Keratinocyte (primary cell): Measurements from ENCODE around the gene TXLNG.

Source experiments
- EZH2 ChIP-seq: IDR thresholded peaks from one replicate; pipeline ENCODE4 v1.6.1; 2012; ENCODE audit warnings: inconsistent platforms, mild to moderate bottlenecking, low read length, moderate library complexity
- TF ChIP-seq, protein P1 (sequence below), 3 experiments: IDR thresholded peaks in 1 of 3; conservative IDR thresholded peaks in 1 of 3; optimal IDR thresholded peaks in 1 of 3; 2 replicates in 2 of 3; 3 replicates in 1 of 3; pipeline versions ENCODE3 to v1.5.1; 2011; ENCODE audit warnings: low read length in 3 of 3, mild to moderate bottlenecking in 3 of 3, moderate library complexity in 2 of 3, control low read depth in 1 of 3, inconsistent platforms in 1 of 3; ENCODE audit not compliant: insufficient read depth in 2 of 3; ENCODE audit errors: extremely low read depth in 1 of 3

GRCh38 chrX:16867947-16868346, 81.7 kb downstream of the TXLNG start:
- TF ChIP-seq, protein P1, sequence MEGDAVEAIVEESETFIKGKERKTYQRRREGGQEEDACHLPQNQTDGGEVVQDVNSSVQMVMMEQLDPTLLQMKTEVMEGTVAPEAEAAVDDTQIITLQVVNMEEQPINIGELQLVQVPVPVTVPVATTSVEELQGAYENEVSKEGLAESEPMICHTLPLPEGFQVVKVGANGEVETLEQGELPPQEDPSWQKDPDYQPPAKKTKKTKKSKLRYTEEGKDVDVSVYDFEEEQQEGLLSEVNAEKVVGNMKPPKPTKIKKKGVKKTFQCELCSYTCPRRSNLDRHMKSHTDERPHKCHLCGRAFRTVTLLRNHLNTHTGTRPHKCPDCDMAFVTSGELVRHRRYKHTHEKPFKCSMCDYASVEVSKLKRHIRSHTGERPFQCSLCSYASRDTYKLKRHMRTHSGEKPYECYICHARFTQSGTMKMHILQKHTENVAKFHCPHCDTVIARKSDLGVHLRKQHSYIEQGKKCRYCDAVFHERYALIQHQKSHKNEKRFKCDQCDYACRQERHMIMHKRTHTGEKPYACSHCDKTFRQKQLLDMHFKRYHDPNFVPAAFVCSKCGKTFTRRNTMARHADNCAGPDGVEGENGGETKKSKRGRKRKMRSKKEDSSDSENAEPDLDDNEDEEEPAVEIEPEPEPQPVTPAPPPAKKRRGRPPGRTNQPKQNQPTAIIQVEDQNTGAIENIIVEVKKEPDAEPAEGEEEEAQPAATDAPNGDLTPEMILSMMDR (optimal IDR thresholded peaks at IDR 0.05 in 1 of 3, IDR thresholded peaks at IDR 0.05 in 1 of 3, conservative IDR thresholded peaks at IDR 0.05 in 1 of 3; ENCODE audit: extremely low read depth in 1 of 3, insufficient read depth in 2 of 3, low read length in 3 of 3): no peak
- TF ChIP-seq EZH2: no peak
